ENCODE measurements around the gene ZCCHC7. TPM values are rescaled to one million over a fixed set of nuclear protein-coding genes. Genes with fewer than 3 reads are reported as not detected.

Gene ZCCHC7
- total RNA-seq, 3 donors from 2014 or later (not counting 1 experiment from before 2014, with no cell fraction given): 42.4 to 43.2 (median 42.8) TPM

- WGBS (ENCODE audit: insufficient coverage): 92% methylated on average over 1 of the region's 1 CpG
- DNase-seq (no peak), ATAC-seq (no peak)
- Mint-ChIP-seq H3K27me3 (ENCODE audit: low read depth in 2 of 2) (no peaks in the 10 kb centered on the region), H3K4me1 (no peaks in the 10 kb centered on the region), H3K27ac (no peak overlapping the region), H3K4me3 (no peak overlapping the region), H3K36me3 (no peaks in the 10 kb centered on the region), H3K9me3 (no peaks in the 10 kb centered on the region)
- no peaks in the 10 kb centered on the region for H3K9me3 ChIP-seq (ENCODE audit: control insufficient read depth, insufficient read depth, low read length)
- no peak overlapping the region for H3K4me3 ChIP-seq (ENCODE audit: low read length)
- H3K4me1 ChIP-seq (ENCODE audit: control insufficient read depth, insufficient read depth, low read length): no peaks in the 10 kb centered on the region
- no peak overlapping the region for H3K27ac ChIP-seq (ENCODE audit: low read length)
- TF ChIP-seq CTCF (IDR thresholded peaks at IDR 0.05): no peak
- intact Hi-C loops (cut with micrococcal nuclease): no loop called here
- peaks cover 2% of the 10 kb centered on the region for H3K36me3 ChIP-seq (ENCODE audit: control insufficient read depth, insufficient read depth, low read length)
- H3K27me3 ChIP-seq (ENCODE audit: control insufficient read depth, insufficient read depth, low read length): no peaks in the 10 kb centered on the region
Observed at GRCh38 chr9:37094751-37095150, 25.6 kb upstream of the ZCCHC7 start.

GRCh38 chr9:37096628-37097027, 23.7 kb upstream of the ZCCHC7 start:
- Mint-ChIP-seq H3K36me3 (no peaks in the 10 kb centered on the region), H3K4me3 (no peak overlapping the region), H3K27me3 (ENCODE audit: low read depth in 2 of 2) (no peaks in the 10 kb centered on the region), H3K9me3 (no peaks in the 10 kb centered on the region), H3K4me1 (no peaks in the 10 kb centered on the region), H3K27ac (no peak overlapping the region)
- Histone ChIP-seq H3K36me3 (ENCODE audit: control insufficient read depth, insufficient read depth, low read length) (peaks cover 2% of the 10 kb centered on the region), H3K27ac (ENCODE audit: low read length) (no peak overlapping the region), H3K9me3 (ENCODE audit: control insufficient read depth, insufficient read depth, low read length) (no peaks in the 10 kb centered on the region), H3K4me3 (ENCODE audit: low read length) (no peak overlapping the region), H3K4me1 (ENCODE audit: control insufficient read depth, insufficient read depth, low read length) (no peaks in the 10 kb centered on the region), H3K27me3 (ENCODE audit: control insufficient read depth, insufficient read depth, low read length) (no peaks in the 10 kb centered on the region)
- DNase-seq: no peak
- intact Hi-C loops (cut with micrococcal nuclease): no loop called here
- no peak for ATAC-seq
- WGBS (ENCODE audit: insufficient coverage): 91% methylated on average over 4 of the region's 4 CpGs
- no peak for TF ChIP-seq CTCF (IDR thresholded peaks at IDR 0.05)

- Mint-ChIP-seq H3K9me3 (no peaks in the 10 kb centered on the region), H3K27ac (no peak overlapping the region), H3K27me3 (ENCODE audit: low read depth in 2 of 2) (peaks cover under 1% of the 10 kb centered on the region in 2 donors), H3K4me1 (no peaks in the 10 kb centered on the region), H3K36me3 (no peaks in the 10 kb centered on the region), H3K4me3 (no peak overlapping the region)
- H3K27me3 ChIP-seq (ENCODE audit: control insufficient read depth, insufficient read depth, low read length): no peaks in the 10 kb centered on the region
- no peak for DNase-seq
- TF ChIP-seq CTCF (IDR thresholded peaks at IDR 0.05): no peak
- intact Hi-C loops (cut with micrococcal nuclease): no loop called here
- H3K4me1 ChIP-seq (ENCODE audit: control insufficient read depth, insufficient read depth, low read length): no peaks in the 10 kb centered on the region
- H3K27ac ChIP-seq (ENCODE audit: low read length): no peak overlapping the region
- H3K36me3 ChIP-seq (ENCODE audit: control insufficient read depth, insufficient read depth, low read length): no peaks in the 10 kb centered on the region
- no peaks in the 10 kb centered on the region for H3K9me3 ChIP-seq (ENCODE audit: control insufficient read depth, insufficient read depth, low read length)
- no peak for ATAC-seq
- no peak overlapping the region for H3K4me3 ChIP-seq (ENCODE audit: low read length)
- no CpG with 5 or more reads among the region's 1 CpG for WGBS (ENCODE audit: insufficient coverage)
Observed at GRCh38 chr9:37097294-37097693, 23.1 kb upstream of the ZCCHC7 start.

GRCh38 chr9:37100327-37100726, 20.0 kb upstream of the ZCCHC7 start:
- H3K27ac Mint-ChIP-seq: no peak overlapping the region
- Histone ChIP-seq H3K4me3 (ENCODE audit: low read length) (no peak overlapping the region), H3K4me1 (ENCODE audit: control insufficient read depth, insufficient read depth, low read length) (no peaks in the 10 kb centered on the region), H3K9me3 (ENCODE audit: control insufficient read depth, insufficient read depth, low read length) (no peaks in the 10 kb centered on the region), H3K36me3 (ENCODE audit: control insufficient read depth, insufficient read depth, low read length) (no peaks in the 10 kb centered on the region), H3K27ac (ENCODE audit: low read length) (no peak overlapping the region), H3K27me3 (ENCODE audit: control insufficient read depth, insufficient read depth, low read length) (no peaks in the 10 kb centered on the region)
- no peak for TF ChIP-seq CTCF (IDR thresholded peaks at IDR 0.05)
- WGBS (ENCODE audit: insufficient coverage): 100% methylated on average over 1 of the region's 2 CpGs
- no peak overlapping the region for H3K4me3 Mint-ChIP-seq
- peaks cover 8 to 11% of the 10 kb centered on the region in 2 donors for H3K27me3 Mint-ChIP-seq (ENCODE audit: low read depth in 2 of 2)
- H3K4me1 Mint-ChIP-seq: no peaks in the 10 kb centered on the region
- ATAC-seq: no peak
- no peaks in the 10 kb centered on the region for H3K36me3 Mint-ChIP-seq
- intact Hi-C loops (cut with micrococcal nuclease): no loop called here
- DNase-seq: no peak
- no peaks in the 10 kb centered on the region for H3K9me3 Mint-ChIP-seq
